Breast epithelium (tissue), 3 donors: ENCODE results near the gene ZNF576.

ENCODE experiments used
- POLR2A ChIP-seq: fragments of 450-650 bp; IDR thresholded peaks from one replicate; pipeline ENCODE4 v1.6.1; 2016; ENCODE audit warnings: antibody characterized with exemption, mild to moderate bottlenecking, moderate library complexity
- TF ChIP-seq, protein P1 (sequence below), 3 donors: fragments of 450-650 bp; IDR thresholded peaks; one replicate each; pipeline ENCODE4 v1.5.1; 2016 to 2017; ENCODE audit warnings: antibody characterized with exemption in 3 of 3, mild to moderate bottlenecking in 3 of 3, moderate library complexity in 3 of 3

DNA sequence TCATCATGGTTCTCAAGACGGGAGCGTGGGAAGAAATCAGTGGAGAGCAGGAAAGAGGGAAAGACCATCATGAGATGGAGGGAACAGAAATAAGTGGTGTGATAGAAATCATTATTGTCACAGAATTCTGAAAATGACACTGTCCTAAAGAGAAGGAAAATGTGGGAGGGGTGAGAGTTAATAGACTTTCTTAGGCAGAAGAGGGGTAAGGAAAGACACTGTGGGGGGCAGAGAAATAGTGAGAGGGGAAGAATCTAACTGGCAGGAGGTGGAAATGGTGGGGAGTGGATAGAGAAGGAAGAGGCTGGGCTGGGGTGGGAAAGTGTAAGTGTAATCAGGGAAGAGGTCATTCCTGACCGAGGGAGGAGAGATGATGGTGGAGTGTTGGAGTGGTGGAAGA is 17.6 kb upstream of the ZNF576 start:
- TF ChIP-seq, protein P1, sequence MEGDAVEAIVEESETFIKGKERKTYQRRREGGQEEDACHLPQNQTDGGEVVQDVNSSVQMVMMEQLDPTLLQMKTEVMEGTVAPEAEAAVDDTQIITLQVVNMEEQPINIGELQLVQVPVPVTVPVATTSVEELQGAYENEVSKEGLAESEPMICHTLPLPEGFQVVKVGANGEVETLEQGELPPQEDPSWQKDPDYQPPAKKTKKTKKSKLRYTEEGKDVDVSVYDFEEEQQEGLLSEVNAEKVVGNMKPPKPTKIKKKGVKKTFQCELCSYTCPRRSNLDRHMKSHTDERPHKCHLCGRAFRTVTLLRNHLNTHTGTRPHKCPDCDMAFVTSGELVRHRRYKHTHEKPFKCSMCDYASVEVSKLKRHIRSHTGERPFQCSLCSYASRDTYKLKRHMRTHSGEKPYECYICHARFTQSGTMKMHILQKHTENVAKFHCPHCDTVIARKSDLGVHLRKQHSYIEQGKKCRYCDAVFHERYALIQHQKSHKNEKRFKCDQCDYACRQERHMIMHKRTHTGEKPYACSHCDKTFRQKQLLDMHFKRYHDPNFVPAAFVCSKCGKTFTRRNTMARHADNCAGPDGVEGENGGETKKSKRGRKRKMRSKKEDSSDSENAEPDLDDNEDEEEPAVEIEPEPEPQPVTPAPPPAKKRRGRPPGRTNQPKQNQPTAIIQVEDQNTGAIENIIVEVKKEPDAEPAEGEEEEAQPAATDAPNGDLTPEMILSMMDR (IDR thresholded peaks at IDR 0.05) = no peak
- no peak for TF ChIP-seq POLR2A
